GM12864 (cell line): ENCODE data around the gene WNT7B.

Experiments used
- DNase-seq: peaks from one replicate; pipeline ENCODE4 v3.0.0-alpha.2; 2011; ENCODE audit warnings: low read depth
- H3K4me3 ChIP-seq: 2 replicates; pipeline ENCODE4 v1.5.1; 2011; ENCODE audit warnings: mild to moderate bottlenecking, low read depth, low read length, control low read depth
- CTCF ChIP-seq: IDR thresholded peaks from 2 replicates; pipeline ENCODE4 v1.5.1; 2011; ENCODE audit warnings: low read depth, mild to moderate bottlenecking, moderate library complexity, low read length, control low read depth, inconsistent platforms; ENCODE audit errors: missing control alignments

WNT7B gene

GRCh38 chr22:45984316-45984916, 7.5 kb upstream of the WNT7B start:
- no peak for DNase-seq
- no peak overlapping the region for H3K4me3 ChIP-seq
- TF ChIP-seq CTCF, result no peak

GRCh38 chr22:45983797-45984196, 6.8 kb upstream of the WNT7B start:
- H3K4me3 ChIP-seq, result no peak overlapping the region
- no peak for TF ChIP-seq CTCF
- DNase-seq, result no peak

- no peak for DNase-seq
- TF ChIP-seq CTCF, result no peak
- H3K4me3 ChIP-seq, result no peak overlapping the region
These were observed 3.8 kb upstream of the WNT7B start for GRCh38 chr22:45980761-45981160.

- TF ChIP-seq CTCF, result no peak
- H3K4me3 ChIP-seq, result no peak overlapping the region
- DNase-seq, result no peak
These were observed 3.3 kb upstream of the WNT7B start for GRCh38 chr22:45980268-45980570.

GRCh38 chr22:45978275-45978713, 1.3 kb upstream of the WNT7B start:
- H3K4me3 ChIP-seq, result no peak overlapping the region; the same call in 1 of the 2 replicates
- DNase-seq, result no peak
- TF ChIP-seq CTCF, result no peak

GRCh38 chr22:45977551-45978274, 751 bp upstream of the WNT7B start:
- DNase-seq, result no peak
- H3K4me3 ChIP-seq, result no peak overlapping the region
- no peak for TF ChIP-seq CTCF
